NCI-H524 (cell line): Measurements from ENCODE around the gene HERC5.
"Not testable (repeated sequence)": the region's sequence is repeated elsewhere in the genome, so short reads cannot be mapped to it uniquely, and the experiment has no call there.

Source experiments
- DNase-seq, 2 experiments: peaks; one replicate each; lab custom pipeline; 2025; lab: John Stamatoyannopoulos, UW

The HERC5 gene

DNA sequence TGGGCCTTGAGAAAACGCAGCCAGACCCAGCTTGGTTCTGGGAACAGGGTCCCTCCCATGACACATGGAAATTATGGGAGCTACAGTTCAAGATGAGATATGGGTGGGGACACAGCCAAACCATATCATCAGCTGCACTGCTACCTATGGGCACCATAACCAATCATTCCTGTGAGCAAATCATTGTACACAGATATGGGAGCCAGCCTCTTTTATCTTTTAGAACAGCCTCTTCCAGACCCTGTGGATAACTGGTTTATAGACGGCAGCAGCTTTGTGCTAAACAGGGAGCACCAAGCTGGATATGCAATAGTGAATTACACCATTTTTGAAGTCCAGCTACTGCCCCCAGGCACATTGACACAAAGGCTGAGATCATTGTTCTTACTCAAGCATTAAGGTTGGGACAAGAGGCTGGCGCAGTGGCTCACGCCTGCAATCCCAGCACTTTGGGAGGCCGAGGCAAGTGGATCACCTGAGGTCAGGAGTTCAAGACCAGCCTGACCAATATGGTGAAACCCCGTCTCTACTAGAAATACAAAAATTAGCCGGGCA, 8.6 kb upstream of the HERC5 start:
- DNase-seq = not testable (repeated sequence)

GRCh38 chr4:88448889-88449288, 8.0 kb upstream of the HERC5 start:
- no peak for DNase-seq

DNA sequence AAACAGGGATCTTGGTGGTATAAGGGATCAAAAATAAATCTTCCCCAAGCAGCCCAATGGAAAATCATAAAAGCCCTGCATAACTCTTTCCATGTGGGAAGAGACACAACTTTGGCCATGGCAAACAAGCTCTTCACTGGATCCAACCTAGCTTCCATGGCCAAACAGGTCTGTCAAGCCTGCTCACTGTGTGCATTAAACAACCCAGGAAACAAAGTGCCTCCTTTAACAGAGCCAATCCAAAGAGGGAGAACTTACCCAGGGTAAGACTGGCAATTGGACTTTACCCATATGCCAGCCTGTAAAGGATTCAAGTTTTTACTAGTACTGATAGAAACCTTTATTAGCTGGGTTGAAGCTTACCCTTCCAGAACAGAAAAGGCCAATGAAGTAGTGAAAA, 7.6 kb upstream of the HERC5 start:
- DNase-seq = no peak

DNA sequence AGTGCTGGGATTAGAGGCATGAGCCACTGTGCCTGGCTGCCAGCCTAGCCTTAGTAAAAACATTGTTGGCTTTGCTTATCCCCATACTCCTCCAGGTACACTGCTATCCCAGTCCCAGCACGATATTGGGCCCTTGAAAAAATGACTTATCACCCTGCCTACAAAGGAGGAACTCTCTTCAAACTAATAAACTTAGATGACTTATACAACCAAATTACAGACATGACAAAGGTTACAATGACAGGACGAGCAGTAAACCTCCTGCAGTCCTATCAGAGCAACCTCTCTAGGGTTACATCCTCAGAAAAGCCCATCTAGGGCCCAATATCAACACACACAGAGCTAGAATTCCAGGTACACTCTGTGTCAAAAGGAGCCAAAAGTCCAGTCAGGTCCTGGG, 5.7 kb upstream of the HERC5 start:
- no peak for DNase-seq

GRCh38 chr4:88452912-88453311, 4.0 kb upstream of the HERC5 start:
- DNase-seq = no peak

GRCh38 chr4:88457307-88458103, 586 bp downstream of the HERC5 start:
- peak in 1 of 2 experiments; percentile 6 for DNase-seq

- no peak for DNase-seq
Observed at GRCh38 chr4:88458104-88458740, 1.3 kb downstream of the HERC5 start.

DNA sequence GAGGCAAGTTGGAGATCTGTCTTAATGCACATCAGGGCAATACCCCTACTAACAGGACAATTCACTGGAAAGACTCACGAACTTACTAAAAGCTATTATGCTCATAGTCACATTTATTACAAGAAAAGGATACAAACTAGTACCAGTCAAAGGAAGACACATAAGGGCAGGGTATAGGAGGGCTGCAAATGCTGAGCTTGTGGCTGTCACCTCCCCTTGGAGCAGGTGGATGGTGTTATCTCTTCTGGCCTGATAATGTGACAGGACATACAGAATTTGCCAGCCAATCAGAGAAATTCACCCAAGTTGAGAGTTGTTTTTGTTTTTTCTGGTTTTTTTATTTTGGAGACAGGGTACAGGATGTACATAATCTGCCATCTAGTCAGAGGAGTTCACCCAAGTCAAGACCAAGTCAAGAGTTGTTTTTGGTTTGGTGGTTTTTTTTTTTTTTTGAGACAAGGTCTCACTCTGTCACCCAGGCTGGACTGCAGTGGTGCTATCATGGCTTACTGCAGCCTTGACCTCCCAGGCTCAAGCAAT, 8.8 kb downstream of the HERC5 start:
- no peak for DNase-seq

DNA sequence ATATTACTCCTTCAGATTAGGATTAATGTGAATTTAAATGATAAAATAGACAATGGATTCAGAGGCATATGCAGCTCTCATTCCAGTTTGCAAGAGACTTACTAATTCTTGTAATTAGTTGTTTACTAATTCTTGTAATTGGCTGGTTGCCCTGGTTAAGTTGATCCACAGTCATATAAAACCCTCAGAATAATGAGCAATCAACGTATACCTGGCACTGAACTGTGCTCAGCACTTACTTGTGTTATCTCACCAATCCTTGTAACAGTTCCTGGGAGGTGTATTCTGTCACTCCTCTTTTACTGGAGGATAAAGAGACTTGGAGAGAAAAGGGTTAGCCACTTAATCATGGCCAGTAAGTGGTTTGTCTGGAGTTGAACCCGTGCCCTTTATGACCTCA, 10.5 kb downstream of the HERC5 start:
- no peak for DNase-seq

GRCh38 chr4:88477229-88477860, 20.4 kb downstream of the HERC5 start:
- no peak for DNase-seq

- no peak for DNase-seq
Observed at GRCh38 chr4:88478247-88478646, 21.3 kb downstream of the HERC5 start.

GRCh38 chr4:88481537-88481936, 24.6 kb downstream of the HERC5 start:
- no peak for DNase-seq

GRCh38 chr4:88489100-88489761, 32.3 kb downstream of the HERC5 start:
- no peak for DNase-seq

DNA sequence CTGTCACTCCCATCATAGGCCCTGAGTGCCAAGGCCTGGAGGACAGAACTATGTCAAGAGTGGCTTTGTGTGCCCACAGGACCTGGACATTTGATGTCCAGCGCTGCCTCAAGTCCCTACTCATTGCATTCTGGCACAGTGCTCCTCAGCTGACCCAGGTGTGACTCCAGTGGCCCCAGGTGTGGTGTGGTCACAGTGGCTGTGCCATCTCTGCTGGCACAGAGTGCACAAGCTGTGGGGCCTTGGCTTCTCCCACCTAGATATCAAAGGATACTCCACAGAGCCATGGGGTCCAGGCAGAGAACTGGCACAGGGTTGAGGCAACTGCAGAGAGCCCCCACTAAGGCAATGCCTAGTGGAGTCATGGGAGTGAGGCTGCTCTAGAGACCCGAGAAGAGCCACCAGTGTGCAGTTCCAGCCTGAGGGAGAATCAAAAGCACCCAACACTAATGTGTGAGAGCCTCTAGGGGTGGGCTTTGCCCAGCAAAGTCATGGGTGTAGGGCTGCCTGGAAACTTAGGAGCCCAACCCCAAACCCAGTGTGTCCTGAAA, 41.0 kb downstream of the HERC5 start:
- no peak for DNase-seq

GRCh38 chr4:88503344-88503743, 46.4 kb downstream of the HERC5 start:
- DNase-seq = no peak

DNA sequence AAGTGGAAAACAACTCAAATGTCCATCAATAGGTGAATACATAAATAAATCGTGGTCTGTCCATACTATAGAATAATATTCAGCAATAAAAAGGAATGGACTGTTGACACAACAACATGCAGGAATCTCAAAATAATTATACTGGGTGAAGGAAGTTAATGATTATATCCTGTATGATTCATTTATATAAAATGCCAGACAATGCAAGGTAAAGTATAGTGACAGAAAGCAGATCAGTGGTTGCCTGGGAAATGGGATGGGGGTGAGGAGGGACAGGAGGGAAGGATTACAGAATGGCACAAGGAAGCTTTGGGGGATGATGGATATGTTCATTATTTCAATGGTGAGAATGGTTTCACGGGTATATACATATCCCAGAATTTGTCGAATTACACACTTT, 54.3 kb downstream of the HERC5 start:
- no peak for DNase-seq

- DNase-seq = no peak
Observed at GRCh38 chr4:88514557-88515511, 57.9 kb downstream of the HERC5 start.

GRCh38 chr4:88516746-88517145, 59.8 kb downstream of the HERC5 start:
- DNase-seq = no peak

DNA sequence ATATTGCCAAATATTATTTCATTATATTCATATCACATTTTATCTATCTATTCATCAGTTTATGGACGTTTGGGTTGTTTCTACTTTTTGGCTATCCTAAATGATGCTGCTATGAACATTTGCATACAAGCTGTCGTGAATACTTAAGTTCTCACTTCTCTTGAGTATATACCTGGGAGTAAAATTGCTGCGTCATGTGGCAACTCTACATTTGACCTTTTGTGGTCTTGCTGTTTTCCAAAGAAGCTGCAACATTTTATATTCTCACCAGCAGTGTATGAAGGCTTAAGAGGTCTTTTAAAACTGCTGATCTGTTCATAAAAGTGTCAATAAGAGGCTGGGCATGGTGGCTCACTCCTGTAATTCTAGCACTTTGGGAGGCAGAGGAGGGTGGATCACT, 60.9 kb downstream of the HERC5 start:
- no peak for DNase-seq

DNA sequence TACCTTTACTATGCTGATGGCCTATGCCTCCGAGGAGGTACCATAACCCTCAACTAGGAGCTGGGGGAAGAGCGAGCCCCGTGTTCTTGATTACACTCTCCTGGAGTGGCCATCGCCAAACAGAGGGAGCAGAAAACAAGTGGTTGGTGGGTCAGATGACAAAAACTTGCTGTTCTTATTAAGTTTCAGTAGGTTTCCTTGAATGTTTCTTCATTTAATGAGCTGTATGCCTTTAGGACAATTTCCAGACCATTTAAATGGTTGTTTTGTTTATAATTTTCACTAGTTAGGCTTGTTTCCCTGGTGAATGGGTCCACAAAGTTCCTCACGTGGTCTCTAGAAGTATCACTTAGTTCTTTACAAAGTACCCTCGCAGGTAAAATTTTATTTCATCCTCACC, 62.0 kb downstream of the HERC5 start:
- DNase-seq = no peak
